Activated CD8-positive, alpha-beta memory T cell treated with anti-CD3 and anti-CD28 coated beads, Interleukin-2, amount 50 U/mL, for 24 hours (primary cell): ENCODE results near the gene UTRN.

Experiments used
- DNase-seq: peaks from one replicate; pipeline ENCODE4 v3.0.0-alpha.2; 2020; ENCODE audit errors: extremely low read depth

The UTRN gene

DNA sequence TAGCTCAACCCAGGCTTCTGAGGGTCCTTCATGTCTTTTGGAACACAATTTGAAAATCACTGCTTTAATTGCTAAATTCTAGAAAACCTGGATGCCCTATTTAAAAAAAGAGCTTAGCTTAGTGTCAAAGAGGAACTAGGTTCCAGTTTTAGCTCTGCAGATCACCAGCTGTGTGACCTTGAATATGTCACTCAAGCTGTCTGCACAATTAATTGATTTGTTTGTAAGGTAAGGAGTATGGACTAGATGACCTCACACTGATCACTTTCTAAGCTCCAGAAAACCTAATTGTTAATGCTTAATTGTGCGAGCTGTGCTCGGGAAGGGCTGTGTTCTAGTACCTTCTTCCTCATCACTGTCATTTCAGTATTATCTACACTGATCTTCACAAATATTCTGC is 26.2 kb downstream of the UTRN start:
- DNase-seq = no peak

GRCh38 chr6:144314003-144314485 is 28.9 kb downstream of the UTRN start:
- DNase-seq = no peak

GRCh38 chr6:144314562-144314961 is 29.4 kb downstream of the UTRN start:
- DNase-seq = no peak

DNA sequence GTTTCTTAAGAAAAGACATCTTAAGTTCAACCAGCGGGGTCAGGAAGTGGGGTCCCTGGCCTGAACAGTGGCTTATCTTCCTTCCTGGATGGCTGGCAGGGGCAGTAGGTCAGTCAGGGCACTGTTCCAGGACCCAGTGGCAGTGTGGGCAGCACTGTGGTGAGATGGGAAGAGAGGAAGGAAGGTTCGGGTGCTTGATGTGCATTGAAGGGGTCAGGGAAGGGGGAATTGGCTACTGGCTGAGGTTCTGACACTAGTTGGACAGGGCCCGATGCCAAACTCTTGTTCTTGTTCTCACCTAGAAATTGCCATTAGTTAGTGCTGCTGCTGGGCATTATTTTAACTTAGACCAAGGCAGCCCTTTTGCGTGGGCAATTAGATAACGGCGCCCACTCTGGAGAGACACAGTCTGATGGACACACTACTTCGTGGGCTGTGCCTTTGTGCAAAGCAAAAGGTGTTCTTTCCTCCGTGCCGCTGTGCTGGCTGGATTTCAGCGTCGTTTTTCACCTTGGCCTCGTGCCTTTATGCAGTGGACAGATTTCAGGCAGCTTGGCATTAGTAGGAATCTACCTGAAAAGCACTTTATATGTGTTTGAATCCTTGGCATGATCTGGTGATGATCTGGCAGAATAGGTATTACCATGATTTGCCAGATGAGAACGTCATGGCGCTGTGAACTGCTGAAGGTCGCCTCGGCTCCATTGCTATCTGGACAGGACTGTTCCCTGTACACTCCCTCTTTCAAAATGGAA is 30.3 kb downstream of the UTRN start:
- DNase-seq = no peak

- DNase-seq = no peak
These were observed 31.1 kb downstream of the UTRN start for GRCh38 chr6:144315981-144316861.

- DNase-seq = no peak
These were observed 31.7 kb downstream of the UTRN start for GRCh38 chr6:144316862-144317195.

GRCh38 chr6:144317736-144318135 is 32.6 kb downstream of the UTRN start:
- no peak for DNase-seq

GRCh38 chr6:144319211-144319610 is 34.1 kb downstream of the UTRN start:
- DNase-seq = no peak

DNA sequence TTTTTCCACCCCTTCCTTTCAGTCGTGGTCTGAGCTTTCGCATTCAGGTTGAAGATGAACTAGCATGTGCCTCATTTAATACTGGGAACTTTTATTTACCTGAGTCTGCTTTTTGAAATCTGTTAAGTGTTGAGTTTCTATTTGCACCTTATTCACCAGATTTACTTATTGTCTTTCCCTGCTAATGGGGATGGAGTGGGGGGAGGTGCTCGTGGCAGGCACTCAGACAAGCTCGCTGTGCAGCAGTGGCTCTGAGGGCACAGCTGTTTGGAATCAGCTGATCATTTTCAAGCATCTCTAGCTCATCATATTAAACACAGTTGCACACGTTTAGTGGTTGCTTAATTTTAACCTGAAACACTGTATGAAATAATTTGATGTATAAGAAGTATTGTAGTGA is 35.6 kb downstream of the UTRN start:
- DNase-seq = no peak

GRCh38 chr6:144321839-144322591 is 36.9 kb downstream of the UTRN start:
- DNase-seq = no peak

DNA sequence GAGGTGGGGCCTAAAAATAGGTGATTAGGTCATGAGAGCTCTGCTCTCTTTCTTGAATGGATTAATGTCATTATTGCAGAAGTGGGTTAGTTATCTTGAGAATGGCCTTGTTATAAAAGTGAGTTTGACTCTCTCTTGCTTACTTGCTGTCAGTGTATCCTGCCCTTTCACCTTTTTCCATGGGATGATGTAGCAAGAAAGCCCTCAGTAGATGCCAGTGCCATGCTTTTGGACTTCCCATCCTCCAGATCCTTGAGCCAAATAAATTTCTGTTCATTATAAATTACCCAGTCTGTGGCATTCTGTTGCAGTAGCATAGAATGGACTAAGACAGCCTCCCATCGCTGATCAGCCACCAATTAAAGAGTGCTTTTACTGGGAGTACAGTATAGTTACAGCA is 40.1 kb downstream of the UTRN start:
- DNase-seq = no peak

- DNase-seq = no peak
These were observed 41.3 kb downstream of the UTRN start for GRCh38 chr6:144326393-144326792.

GRCh38 chr6:144327081-144327480 is 41.9 kb downstream of the UTRN start:
- no peak for DNase-seq

DNA sequence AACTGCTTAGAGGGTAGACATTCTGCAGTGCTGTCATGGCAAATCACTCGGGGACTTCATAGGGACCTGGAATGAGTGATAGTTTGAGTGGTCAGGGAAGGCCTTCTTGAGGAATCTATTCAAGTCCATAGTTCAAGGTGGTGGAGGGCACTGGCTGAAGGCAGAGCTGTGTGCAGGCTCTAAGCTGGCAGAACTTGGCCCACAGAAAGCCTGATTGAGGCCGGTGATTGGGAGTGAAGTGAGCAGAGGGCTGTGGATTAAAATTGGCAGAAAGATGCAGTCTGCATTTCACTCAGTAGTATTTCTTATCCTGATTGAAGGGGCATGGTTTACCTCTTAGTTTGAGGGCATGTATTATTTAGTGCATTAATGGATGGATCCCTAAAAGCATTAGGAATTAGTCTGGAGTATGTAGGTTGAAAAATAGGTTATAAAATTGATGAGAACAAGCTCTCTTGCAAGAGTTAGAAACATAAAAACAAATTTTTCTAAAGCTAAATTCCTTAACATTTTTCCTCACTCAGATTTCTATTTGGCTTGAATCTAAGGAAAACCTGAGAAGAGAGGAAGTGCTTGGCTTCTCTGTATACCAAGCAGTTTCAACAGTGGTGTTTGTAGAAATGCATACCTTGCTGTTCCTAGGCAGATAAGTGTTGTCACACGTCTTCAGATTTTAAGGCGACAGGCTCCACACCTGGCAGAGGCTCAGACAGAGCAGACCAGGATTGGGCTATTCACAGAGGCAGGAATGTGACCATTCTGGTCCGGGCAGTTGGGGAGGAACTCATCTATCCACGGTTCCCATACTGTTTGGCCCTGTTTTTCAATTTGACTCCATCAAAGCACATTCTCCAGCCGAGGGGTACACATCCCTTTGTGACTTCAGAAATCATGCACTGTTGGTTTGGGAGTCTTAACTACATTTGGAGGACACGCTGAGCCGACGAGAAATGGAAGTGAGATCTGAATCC is 45.2 kb downstream of the UTRN start:
- no peak for DNase-seq

GRCh38 chr6:144331491-144331969 is 46.4 kb downstream of the UTRN start:
- DNase-seq = no peak

GRCh38 chr6:144332177-144332576 is 47.0 kb downstream of the UTRN start:
- no peak for DNase-seq

- DNase-seq = no peak
These were observed 49.1 kb downstream of the UTRN start for GRCh38 chr6:144334150-144334708.
